ENCODE measurements around the gene ICAM4. TPM values are rescaled to one million over a fixed set of nuclear protein-coding genes. Genes with fewer than 3 reads are reported as not detected.

The ICAM4 gene
- total RNA-seq, 1 donor from 2014 or later, result 0.20 TPM

GRCh38 chr19:10283301-10284064 lies 3.3 kb upstream of the ICAM4 start:
- FAIRE-seq (no peak), DNase-seq (ENCODE audit: low read depth) (no peak)
- no peaks in the 10 kb centered on the region for H3K36me3 Mint-ChIP-seq (ENCODE audit: low read depth, unreplicated experiment)
- Histone ChIP-seq H3K27me3 (ENCODE audit: insufficient read depth, low read length) (peaks cover 12% of the 10 kb centered on the region), H3K4me1 (ENCODE audit: insufficient read depth, low read length) (peaks cover 5% of the 10 kb centered on the region), H4K20me1 (ENCODE audit: insufficient read depth, low read length) (no peaks in the 10 kb centered on the region), H3K79me2 (ENCODE audit: insufficient read depth, low read length) (no peaks in the 10 kb centered on the region), H3K36me3 (ENCODE audit: insufficient read depth, low read length) (no peaks in the 10 kb centered on the region), H3K9ac (ENCODE audit: low read length) (no peak overlapping the region), H2AFZ (ENCODE audit: low read depth, low read length) (no peak overlapping the region), H3K4me2 (ENCODE audit: low read length) (no peak overlapping the region), H3K4me3 (ENCODE audit: insufficient read depth, low read depth, low read length) (no peak overlapping the region), H3K27ac (ENCODE audit: low read depth, low read length) (no peak overlapping the region), H3K9me3 (ENCODE audit: insufficient read depth, low read depth, low read length) (no peaks in the 10 kb centered on the region)
- peaks cover 41% of the 10 kb centered on the region for H3K27me3 Mint-ChIP-seq (ENCODE audit: low read depth, unreplicated experiment)
- H3K4me3 Mint-ChIP-seq (ENCODE audit: unreplicated experiment), result no peak overlapping the region
- H3K27ac Mint-ChIP-seq (ENCODE audit: unreplicated experiment), result no peak overlapping the region
- H3K4me1 Mint-ChIP-seq (ENCODE audit: low read depth, unreplicated experiment), result peaks cover 5% of the 10 kb centered on the region
- TF ChIP-seq EZH2 (IDR thresholded peaks at IDR 0.05; ENCODE audit: insufficient read depth, low read length) (no peak), CTCF (IDR thresholded peaks at IDR 0.05; ENCODE audit: insufficient read depth, low read depth, low read length) (no peak)
- H3K9me3 Mint-ChIP-seq (ENCODE audit: unreplicated experiment), result peaks cover 2% of the 10 kb centered on the region

- Histone ChIP-seq H3K9ac (ENCODE audit: low read length) (no peak overlapping the region), H3K4me2 (ENCODE audit: low read length) (no peak overlapping the region), H3K4me3 (ENCODE audit: insufficient read depth, low read depth, low read length) (no peak overlapping the region), H2AFZ (ENCODE audit: low read depth, low read length) (no peak overlapping the region), H3K9me3 (ENCODE audit: insufficient read depth, low read depth, low read length) (no peaks in the 10 kb centered on the region), H3K79me2 (ENCODE audit: insufficient read depth, low read length) (no peaks in the 10 kb centered on the region), H3K27ac (ENCODE audit: low read depth, low read length) (no peak overlapping the region), H3K36me3 (ENCODE audit: insufficient read depth, low read length) (no peaks in the 10 kb centered on the region), H4K20me1 (ENCODE audit: insufficient read depth, low read length) (no peaks in the 10 kb centered on the region), H3K4me1 (ENCODE audit: insufficient read depth, low read length) (peaks cover 9% of the 10 kb centered on the region), H3K27me3 (ENCODE audit: insufficient read depth, low read length) (peaks cover 13% of the 10 kb centered on the region)
- Mint-ChIP-seq H3K36me3 (ENCODE audit: low read depth, unreplicated experiment) (no peaks in the 10 kb centered on the region), H3K4me1 (ENCODE audit: low read depth, unreplicated experiment) (peaks cover 5% of the 10 kb centered on the region), H3K9me3 (ENCODE audit: unreplicated experiment) (peaks cover 2% of the 10 kb centered on the region), H3K27ac (ENCODE audit: unreplicated experiment) (no peak overlapping the region), H3K27me3 (ENCODE audit: low read depth, unreplicated experiment) (peaks cover 49% of the 10 kb centered on the region), H3K4me3 (ENCODE audit: unreplicated experiment) (no peak overlapping the region)
- DNase-seq (ENCODE audit: low read depth), result no peak
- FAIRE-seq, result no peak
- TF ChIP-seq CTCF (IDR thresholded peaks at IDR 0.05; ENCODE audit: insufficient read depth, low read depth, low read length) (no peak), EZH2 (IDR thresholded peaks at IDR 0.05; ENCODE audit: insufficient read depth, low read length) (no peak)
Observed at GRCh38 chr19:10284065-10284959, 2.4 kb upstream of the ICAM4 start.

Measured in astrocyte (in vitro differentiated cells and primary cell).